Right kidney (tissue), 1 donor: ENCODE results near the gene MYL6B.
"Not testable (repeated sequence)": the region's sequence is repeated elsewhere in the genome, so short reads cannot be mapped to it uniquely, and the experiment has no call there.

Experiments
- DNase-seq: peaks from one replicate; pipeline ENCODE4 v3.0.0-alpha.2; 2016

Gene MYL6B

GRCh38 chr12:56151672-56152131 is 685 bp upstream of the MYL6B start:
- no peak for DNase-seq

GRCh38 chr12:56152756-56153677 is 630 bp downstream of the MYL6B start:
- DNase-seq, result no peak

GRCh38 chr12:56153678-56154065 is 1.3 kb downstream of the MYL6B start:
- no peak for DNase-seq

- DNase-seq, result no peak
These were observed 1.9 kb downstream of the MYL6B start for GRCh38 chr12:56154246-56154771.

GRCh38 chr12:56154818-56155217 is 2.4 kb downstream of the MYL6B start:
- no peak for DNase-seq

- no peak for DNase-seq
These were observed 3.0 kb downstream of the MYL6B start for GRCh38 chr12:56155256-56155845.

GRCh38 chr12:56156464-56157200 is 4.2 kb downstream of the MYL6B start:
- not testable (repeated sequence) for DNase-seq

- peak; percentile 90 for DNase-seq
These were observed 5.0 kb downstream of the MYL6B start for GRCh38 chr12:56157201-56158028.

- DNase-seq, result peak; percentile 78
These were observed 5.9 kb downstream of the MYL6B start, which contains the start of gene MYL6 for GRCh38 chr12:56158029-56158925. MYL6 (plus strand) TSS chr12:56158359; CDS start chr12:56158402, 43 bp downstream.

- DNase-seq, result peak; percentile 65
These were observed 6.6 kb downstream of the MYL6B start for GRCh38 chr12:56158926-56159461.

GRCh38 chr12:56159482-56160192 is 7.2 kb downstream of the MYL6B start:
- no peak for DNase-seq

GRCh38 chr12:56160193-56160763 is 7.9 kb downstream of the MYL6B start:
- DNase-seq, result no peak

- DNase-seq, result no peak
These were observed 8.7 kb downstream of the MYL6B start for GRCh38 chr12:56160894-56161689.

- no peak for DNase-seq
These were observed 9.4 kb downstream of the MYL6B start for GRCh38 chr12:56161690-56162351.

- DNase-seq, result no peak
These were observed 10.3 kb downstream of the MYL6B start for GRCh38 chr12:56162468-56163290.

GRCh38 chr12:56163533-56164344 is 11.4 kb downstream of the MYL6B start:
- no peak for DNase-seq
